ENCODE results near the gene PKHD1. TPM values are rescaled to one million over a fixed set of nuclear protein-coding genes. Genes with fewer than 3 reads are reported as not detected.
A peak's percentile ranks its signal among the peaks of the same experiment; 100 is the strongest.

PKHD1 gene
- total RNA-seq, 1 donor from 2014 or later: 0.32 TPM

GRCh38 chr6:51775942-51776860, 311.2 kb downstream of the PKHD1 start:
- ATAC-seq (no peak), DNase-seq (no peak)
- H3K27ac ChIP-seq: no peak overlapping the region
- no peak for TF ChIP-seq CTCF (IDR thresholded peaks at IDR 0.05)
- no peaks in the 10 kb centered on the region for H3K9me3 ChIP-seq
- no peak overlapping the region for H3K4me3 ChIP-seq
- no peaks in the 10 kb centered on the region for H3K4me1 ChIP-seq
- intact Hi-C loops (cut with DNase I): no loop called here
- H3K36me3 ChIP-seq: no peaks in the 10 kb centered on the region
- no peaks in the 10 kb centered on the region for H3K27me3 ChIP-seq

DNA sequence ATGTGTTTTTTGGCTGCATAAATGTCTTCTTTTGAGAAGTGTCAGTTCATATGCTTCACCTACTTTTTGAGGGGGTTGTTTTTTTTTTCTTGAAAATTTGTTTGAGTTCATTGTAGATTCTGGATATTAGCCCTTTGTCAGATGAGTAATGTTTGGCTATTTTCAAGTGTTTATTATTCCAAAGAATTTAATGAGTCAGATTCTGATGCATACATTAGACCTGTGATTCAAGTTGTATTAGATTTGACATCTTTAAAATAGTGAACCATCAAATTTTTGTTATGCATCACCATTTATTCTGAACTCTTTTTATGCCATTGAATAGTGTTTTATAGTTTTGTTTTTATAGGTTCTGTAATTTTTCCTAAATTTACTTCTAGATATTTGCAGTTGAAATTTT, 319.3 kb downstream of the PKHD1 start:
- no peak overlapping the region for H3K27ac ChIP-seq
- DNase-seq (no peak), ATAC-seq (no peak)
- no peak overlapping the region for H3K4me3 ChIP-seq
- no peaks in the 10 kb centered on the region for H3K27me3 ChIP-seq
- intact Hi-C loops (cut with DNase I): no loop called here
- no peaks in the 10 kb centered on the region for H3K4me1 ChIP-seq
- no peak for TF ChIP-seq CTCF (IDR thresholded peaks at IDR 0.05)
- H3K9me3 ChIP-seq: no peaks in the 10 kb centered on the region
- no peaks in the 10 kb centered on the region for H3K36me3 ChIP-seq

- TF ChIP-seq CTCF (IDR thresholded peaks at IDR 0.05): no peak
- H3K27ac ChIP-seq: no peak overlapping the region
- no peak overlapping the region for H3K4me3 ChIP-seq
- H3K27me3 ChIP-seq: no peaks in the 10 kb centered on the region
- ATAC-seq (no peak), DNase-seq (no peak)
- no peaks in the 10 kb centered on the region for H3K36me3 ChIP-seq
- H3K9me3 ChIP-seq: no peaks in the 10 kb centered on the region
- intact Hi-C loops (cut with DNase I): no loop called here
- H3K4me1 ChIP-seq: no peaks in the 10 kb centered on the region
These were observed 322.2 kb downstream of the PKHD1 start for GRCh38 chr6:51765230-51765629.

DNA sequence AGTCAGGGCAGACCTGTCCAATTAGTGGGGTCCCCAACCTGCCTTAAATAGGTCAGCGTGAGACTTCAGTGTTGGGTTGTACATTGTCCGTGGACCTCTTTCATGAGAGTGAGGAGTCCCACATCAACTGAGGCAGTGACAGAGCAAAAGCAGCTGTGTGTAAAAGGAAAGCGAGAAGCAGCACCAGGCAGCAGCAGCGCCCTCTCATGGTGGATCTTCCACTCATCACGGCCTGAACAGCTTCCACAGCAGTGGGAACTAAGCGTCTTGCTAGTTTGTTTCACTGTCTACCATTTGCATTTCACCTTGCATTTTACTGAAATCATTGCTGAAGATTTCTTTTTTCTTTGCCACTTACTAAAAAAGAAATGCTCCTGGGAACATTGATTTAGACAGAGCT, 333.8 kb downstream of the PKHD1 start:
- no peaks in the 10 kb centered on the region for H3K4me1 ChIP-seq
- H3K9me3 ChIP-seq: no peaks in the 10 kb centered on the region
- H3K27me3 ChIP-seq: no peaks in the 10 kb centered on the region
- no peak overlapping the region for H3K4me3 ChIP-seq
- peak; percentile 71 for ATAC-seq
- no peaks in the 10 kb centered on the region for H3K36me3 ChIP-seq
- peak; percentile 61 for DNase-seq
- no peak overlapping the region for H3K27ac ChIP-seq
- intact Hi-C loops (cut with DNase I): no loop called here
- TF ChIP-seq CTCF (IDR thresholded peaks at IDR 0.05): peak; percentile 35

- no peaks in the 10 kb centered on the region for H3K4me1 ChIP-seq
- H3K27ac ChIP-seq: no peak overlapping the region
- no peak for ATAC-seq
- DNase-seq: no peak
- no peak overlapping the region for H3K4me3 ChIP-seq
- TF ChIP-seq CTCF (IDR thresholded peaks at IDR 0.05): no peak
- no peaks in the 10 kb centered on the region for H3K27me3 ChIP-seq
- H3K36me3 ChIP-seq: no peaks in the 10 kb centered on the region
- intact Hi-C loops (cut with DNase I): no loop called here
- no peaks in the 10 kb centered on the region for H3K9me3 ChIP-seq
These were observed 343.4 kb downstream of the PKHD1 start for GRCh38 chr6:51743999-51744398.
